ENCODE data around the gene HMCN1. TPM values are rescaled to one million over a fixed set of nuclear protein-coding genes. Genes with fewer than 3 reads are reported as not detected.
"Not testable (repeated sequence)": the region's sequence is repeated elsewhere in the genome, so short reads cannot be mapped to it uniquely, and the experiment has no call there.

Gene HMCN1
- total and polyA plus RNA-seq, 2 experiments from 2014 or later, result 1.6 to 8.7 TPM

- Mint-ChIP-seq H3K4me3 (no peak overlapping the region), H3K27ac (no peak overlapping the region), H3K9me3 (no peaks in the 10 kb centered on the region; the same call in 2 of the 3 replicates), H3K27me3 (ENCODE audit: insufficient read depth, low read depth, poor library complexity) (peaks cover 1% of the 10 kb centered on the region), H3K4me1 (peaks cover 30% of the 10 kb centered on the region), H3K36me3 (ENCODE audit: low read depth) (no peaks in the 10 kb centered on the region)
- Histone ChIP-seq H3K4me1 (ENCODE audit: insufficient read depth) (peaks cover 13% of the 10 kb centered on the region), H3K27me3 (ENCODE audit: insufficient read depth) (no peaks in the 10 kb centered on the region), H3K79me2 (replicated peaks; ENCODE audit: insufficient read depth) (no peaks in the 10 kb centered on the region), H3K4me3 (no peak overlapping the region), H4K20me1 (replicated peaks; ENCODE audit: insufficient read depth) (no peaks in the 10 kb centered on the region), H3K9me2 (ENCODE audit: insufficient read depth) (0 out of 2 replicates have a peak, but pooled peaks cover 5% of the 10 kb centered on the region), H2AFZ (no peak overlapping the region; the same call in 1 of the 2 replicates), H3F3A (replicated peaks; ENCODE audit: low read depth) (no peaks in the 10 kb centered on the region), H3K36me3 (ENCODE audit: insufficient read depth) (no peaks in the 10 kb centered on the region), H3K27ac (ENCODE audit: low read depth) (no peak overlapping the region), H3K4me2 (no peak overlapping the region)
- no peak for DNase-seq (ENCODE audit: low spot score)
- ATAC-seq, result no peak
- TF ChIP-seq POLR2AphosphoS5 (IDR thresholded peaks at IDR 0.05; ENCODE audit: low read depth) (no peak), JUNB (IDR thresholded peaks at IDR 0.05; ENCODE audit: unreplicated experiment) (no peak), EZH2 (IDR thresholded peaks at IDR 0.05; ENCODE audit: low read depth, unreplicated experiment) (no peak), CREB1 (CRISPR knock-in tag; IDR thresholded peaks at IDR 0.05; ENCODE audit: low read depth) (no peak), STAT1 (IDR thresholded peaks at IDR 0.05; ENCODE audit: unreplicated experiment) (no peak)
These were observed 474.4 kb downstream of the HMCN1 start for GRCh38 chr1:186208405-186209129.

- H3K4me3 ChIP-seq, result no peak overlapping the region
- H3K27ac ChIP-seq (ENCODE audit: low read depth), result no peak overlapping the region
- H3K79me2 ChIP-seq (replicated peaks; ENCODE audit: insufficient read depth), result no peaks in the 10 kb centered on the region
- Mint-ChIP-seq H3K36me3 (ENCODE audit: low read depth) (no peaks in the 10 kb centered on the region), H3K4me1 (peaks cover 29% of the 10 kb centered on the region), H3K27ac (no peak overlapping the region), H3K27me3 (ENCODE audit: insufficient read depth, low read depth, poor library complexity) (peaks cover 1% of the 10 kb centered on the region), H3K9me3 (no peaks in the 10 kb centered on the region; the same call in 2 of the 3 replicates), H3K4me3 (no peak overlapping the region)
- no peaks in the 10 kb centered on the region for H3K9me2 ChIP-seq (ENCODE audit: insufficient read depth)
- H3F3A ChIP-seq (replicated peaks; ENCODE audit: low read depth), result no peaks in the 10 kb centered on the region
- H3K4me1 ChIP-seq (ENCODE audit: insufficient read depth), result peaks cover 13% of the 10 kb centered on the region
- H3K27me3 ChIP-seq (ENCODE audit: insufficient read depth), result no peaks in the 10 kb centered on the region
- ATAC-seq (no peak), DNase-seq (ENCODE audit: low spot score) (no peak)
- no peak overlapping the region for H3K4me2 ChIP-seq
- TF ChIP-seq JUNB (IDR thresholded peaks at IDR 0.05; ENCODE audit: unreplicated experiment), result no peak
- TF ChIP-seq NANOG (IDR thresholded peaks at IDR 0.05; ENCODE audit: borderline replicate concordance), result no peak
- no peak for TF ChIP-seq REST (IDR thresholded peaks at IDR 0.05; ENCODE audit: unreplicated experiment)
- TF ChIP-seq EZH2 (IDR thresholded peaks at IDR 0.05; ENCODE audit: low read depth, unreplicated experiment), result no peak
- no peak for TF ChIP-seq POLR2AphosphoS5 (IDR thresholded peaks at IDR 0.05; ENCODE audit: low read depth)
- no peak for TF ChIP-seq EZH2phosphoT487 (IDR thresholded peaks at IDR 0.05; ENCODE audit: unreplicated experiment)
- TF ChIP-seq STAT1 (IDR thresholded peaks at IDR 0.05; ENCODE audit: unreplicated experiment), result no peak
- no peak for TF ChIP-seq CREB1 (CRISPR knock-in tag; IDR thresholded peaks at IDR 0.05; ENCODE audit: low read depth)
- no peak for TF ChIP-seq ZNF114 (CRISPR knock-in tag; IDR thresholded peaks at IDR 0.05)
- H2AFZ ChIP-seq, result no peak overlapping the region
- no peaks in the 10 kb centered on the region for H3K36me3 ChIP-seq (ENCODE audit: insufficient read depth)
- no peaks in the 10 kb centered on the region for H4K20me1 ChIP-seq (replicated peaks; ENCODE audit: insufficient read depth)
These were observed 476.1 kb downstream of the HMCN1 start for GRCh38 chr1:186210258-186210657.

GRCh38 chr1:186211583-186211982 is 477.4 kb downstream of the HMCN1 start:
- H3K27ac ChIP-seq (ENCODE audit: low read depth); H2AFZ ChIP-seq; ATAC-seq; H3F3A ChIP-seq (replicated peaks; ENCODE audit: low read depth); H3K4me2 ChIP-seq; H3K36me3 ChIP-seq (ENCODE audit: insufficient read depth); H3K27me3 ChIP-seq (ENCODE audit: insufficient read depth); H3K9me2 ChIP-seq (ENCODE audit: insufficient read depth); H4K20me1 ChIP-seq (replicated peaks; ENCODE audit: insufficient read depth); H3K79me2 ChIP-seq (replicated peaks; ENCODE audit: insufficient read depth); H3K4me3 Mint-ChIP-seq; H3K27me3 Mint-ChIP-seq (ENCODE audit: insufficient read depth, low read depth, poor library complexity); H3K27ac Mint-ChIP-seq; H3K4me3 ChIP-seq; H3K36me3 Mint-ChIP-seq (ENCODE audit: low read depth); DNase-seq (ENCODE audit: low spot score); H3K9me3 Mint-ChIP-seq; H3K4me1 ChIP-seq (ENCODE audit: insufficient read depth): not testable (repeated sequence)
- H3K4me1 Mint-ChIP-seq, result peaks cover 16% of the 10 kb centered on the region; the same call in 2 of the 3 replicates
